GM18498 (cell line): ENCODE results near the gene TRAP1.

Experiments
- ATAC-seq: cut with Tn5 transposase; IDR thresholded peaks from one replicate; pipeline ENCODE4 v1.9.1; 2021; ENCODE audit warnings: mild to moderate bottlenecking, moderate library complexity; ENCODE audit not compliant: unreplicated experiment

TRAP1 gene

GRCh38 chr16:3737181-3737580, 19.9 kb upstream of the TRAP1 start:
- no peak for ATAC-seq

DNA sequence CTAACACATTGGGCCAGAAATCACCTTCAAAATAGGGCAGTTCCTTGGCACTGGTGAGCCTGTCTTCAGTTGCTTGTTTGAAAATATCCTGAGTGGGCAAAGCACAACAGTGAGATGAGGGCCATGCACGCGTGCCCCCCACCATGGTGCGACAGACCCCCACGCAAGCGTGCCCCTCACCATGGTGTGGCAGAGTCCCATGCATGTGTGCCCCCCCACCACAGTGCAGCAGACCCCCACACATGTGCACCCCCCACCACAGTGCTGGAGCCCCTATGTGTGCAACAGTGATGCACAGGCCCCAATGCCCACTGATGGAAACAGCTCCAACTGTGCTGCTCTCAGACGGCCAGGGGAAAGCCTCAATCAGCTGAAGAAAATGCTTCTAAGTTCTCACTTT, 18.8 kb upstream of the TRAP1 start:
- ATAC-seq, result no peak

DNA sequence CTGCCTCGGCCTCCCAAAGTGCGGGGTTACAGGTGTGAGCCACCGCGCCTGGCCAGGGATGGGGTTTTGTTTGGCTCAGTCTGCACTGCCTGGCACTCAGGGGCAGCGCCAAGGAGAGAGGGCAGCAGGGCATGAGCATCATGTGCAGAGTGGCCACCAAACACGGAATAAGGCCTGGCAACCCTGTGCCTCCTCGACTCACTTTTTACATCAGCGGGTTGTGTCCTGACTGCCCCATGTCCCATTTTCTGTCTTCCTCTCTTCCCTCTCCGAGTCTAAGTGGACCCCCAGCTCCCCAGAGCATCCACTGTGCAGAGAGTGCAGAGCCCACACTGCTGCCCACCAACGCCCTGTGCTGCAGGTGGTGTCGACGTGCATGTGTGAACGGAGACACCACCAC, 18.2 kb upstream of the TRAP1 start:
- ATAC-seq, result no peak

DNA sequence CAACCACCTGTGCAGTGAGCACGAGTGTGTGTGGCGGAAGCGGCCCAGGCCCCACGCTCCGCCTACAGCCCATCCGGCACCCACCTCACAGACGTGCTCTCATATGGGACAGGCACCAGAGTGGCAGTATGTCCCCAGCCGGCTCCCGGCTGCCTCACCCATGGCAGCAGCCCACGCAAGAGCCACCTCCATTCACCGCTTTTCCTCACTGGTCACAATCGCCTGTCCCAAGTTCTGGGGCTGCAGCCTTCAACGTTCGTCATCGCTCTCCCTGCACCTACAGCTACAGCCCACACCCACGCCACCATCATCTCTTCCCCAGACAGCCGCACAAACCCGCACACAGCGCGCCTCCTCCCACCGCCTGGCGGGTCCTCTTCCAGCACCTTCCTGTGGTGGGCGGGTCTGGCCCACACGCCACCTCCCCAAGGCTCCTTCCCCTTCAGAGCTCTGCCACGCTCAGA, 17.5 kb upstream of the TRAP1 start:
- no peak for ATAC-seq

- no peak for ATAC-seq
These were observed 16.9 kb upstream of the TRAP1 start for GRCh38 chr16:3734084-3734757.

DNA sequence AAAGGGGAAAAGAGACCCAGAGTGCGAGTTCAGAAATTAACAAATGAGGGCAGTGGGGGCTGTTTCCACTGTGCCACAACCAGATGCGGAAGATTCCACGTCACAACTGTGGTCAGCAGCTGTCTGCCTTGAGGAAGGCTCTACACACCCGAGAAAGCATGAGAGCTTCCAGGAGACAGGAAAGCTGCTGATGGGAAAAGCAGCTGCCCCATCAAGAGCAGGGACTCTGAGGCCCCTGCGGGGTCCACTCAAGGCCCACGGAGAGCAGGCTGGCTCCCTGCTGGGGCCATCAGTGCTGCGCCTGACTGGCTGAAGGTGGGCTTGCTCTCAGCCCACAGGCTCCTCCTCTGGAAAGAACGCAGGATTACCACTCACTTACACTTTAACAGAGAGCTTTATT, 14.8 kb upstream of the TRAP1 start:
- no peak for ATAC-seq

GRCh38 chr16:3731126-3731935, 14.0 kb upstream of the TRAP1 start:
- no peak for ATAC-seq

DNA sequence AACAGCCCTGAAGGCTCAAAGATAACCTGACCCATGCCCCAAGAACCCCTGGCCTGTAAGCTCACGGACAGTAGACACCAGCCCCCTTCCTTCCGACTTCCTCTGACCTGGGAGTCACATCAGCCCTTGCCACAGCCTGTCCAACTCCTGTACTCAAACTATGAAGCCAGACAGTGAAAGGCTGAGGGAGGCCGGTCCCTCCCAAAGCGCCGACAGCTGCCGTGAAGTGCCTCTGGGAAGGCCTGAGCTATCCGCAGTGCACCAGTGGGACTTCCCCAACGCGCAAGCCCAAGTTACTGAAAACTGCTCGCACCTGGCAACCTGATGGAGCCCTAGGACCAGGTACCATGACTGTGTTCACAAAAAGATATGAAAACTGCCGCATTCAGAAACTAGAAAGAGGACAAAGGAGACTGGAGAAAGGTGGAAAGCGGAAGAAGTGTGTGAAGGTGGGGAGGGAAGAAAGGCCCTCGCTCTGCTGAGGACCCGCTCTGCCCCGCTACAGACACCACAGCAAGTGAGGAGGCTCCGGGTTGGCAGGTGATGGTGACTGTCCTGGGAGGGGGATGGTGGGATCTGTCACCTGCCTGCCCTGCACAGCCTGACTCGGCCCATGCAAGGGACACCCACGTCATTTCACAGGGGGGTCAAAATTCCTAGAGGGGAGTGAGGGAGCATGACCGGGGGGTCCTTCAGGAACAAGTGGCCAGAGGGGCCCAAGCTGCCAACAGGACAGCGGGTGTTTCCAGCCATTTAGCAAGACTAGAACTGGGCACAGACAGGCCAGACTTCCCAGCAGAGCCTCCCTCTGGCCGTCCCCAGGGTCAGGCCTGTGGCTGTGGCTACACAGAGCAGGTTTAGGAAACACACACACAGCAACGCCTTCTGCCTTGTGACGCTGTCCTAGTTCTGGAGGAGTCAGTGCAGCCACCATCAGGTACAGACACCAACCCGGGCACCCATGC, 13.1 kb upstream of the TRAP1 start:
- ATAC-seq, result no peak

DNA sequence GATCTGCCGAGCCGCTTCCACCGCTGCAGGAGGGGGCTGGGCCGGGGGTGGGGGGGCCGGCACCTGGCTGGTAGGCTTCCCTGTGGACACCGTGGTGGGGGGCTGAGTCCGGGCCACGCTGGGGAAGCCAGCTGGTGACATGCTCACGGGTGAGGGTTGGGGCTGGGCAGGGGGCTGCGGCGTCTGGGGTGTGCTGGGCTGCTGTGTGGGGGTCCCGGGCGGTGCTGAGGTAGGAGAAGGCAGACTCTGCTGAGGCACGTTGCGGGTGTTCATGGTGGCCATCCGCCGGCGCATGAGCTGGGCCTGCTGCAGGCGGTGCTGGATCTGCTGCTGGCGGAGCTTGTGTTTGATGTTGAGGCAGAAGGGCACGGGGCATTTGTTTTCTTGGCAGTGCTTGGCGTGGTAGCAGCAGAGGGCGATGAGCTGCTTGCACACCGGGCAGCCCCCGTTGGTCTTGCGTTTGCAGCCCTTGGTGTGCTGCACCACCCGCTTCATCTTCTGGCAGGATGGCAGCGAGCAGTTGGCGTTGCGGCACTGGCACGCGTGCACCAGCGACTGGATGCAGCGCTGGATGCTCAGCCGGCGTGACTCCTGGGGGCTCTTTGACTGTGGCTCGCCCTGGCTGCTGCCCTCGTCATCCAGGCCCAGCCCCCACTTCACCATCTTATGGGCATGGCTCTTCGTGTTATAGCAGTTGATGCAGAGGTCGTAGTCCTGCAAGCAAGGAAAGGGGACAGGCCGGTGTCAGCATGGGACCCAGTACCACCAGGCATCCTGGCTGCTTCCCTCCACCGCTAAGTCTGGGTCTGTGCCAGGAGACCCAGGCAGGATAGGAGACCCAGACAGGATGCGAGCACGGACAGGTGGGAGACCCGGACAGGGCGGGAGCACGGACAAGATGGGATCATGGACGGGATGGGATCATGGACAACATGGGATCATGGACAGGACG, 12.1 kb upstream of the TRAP1 start:
- no peak for ATAC-seq

- no peak for ATAC-seq
These were observed 11.3 kb upstream of the TRAP1 start for GRCh38 chr16:3728424-3729160.

GRCh38 chr16:3727806-3728381, 10.6 kb upstream of the TRAP1 start:
- ATAC-seq, result no peak

DNA sequence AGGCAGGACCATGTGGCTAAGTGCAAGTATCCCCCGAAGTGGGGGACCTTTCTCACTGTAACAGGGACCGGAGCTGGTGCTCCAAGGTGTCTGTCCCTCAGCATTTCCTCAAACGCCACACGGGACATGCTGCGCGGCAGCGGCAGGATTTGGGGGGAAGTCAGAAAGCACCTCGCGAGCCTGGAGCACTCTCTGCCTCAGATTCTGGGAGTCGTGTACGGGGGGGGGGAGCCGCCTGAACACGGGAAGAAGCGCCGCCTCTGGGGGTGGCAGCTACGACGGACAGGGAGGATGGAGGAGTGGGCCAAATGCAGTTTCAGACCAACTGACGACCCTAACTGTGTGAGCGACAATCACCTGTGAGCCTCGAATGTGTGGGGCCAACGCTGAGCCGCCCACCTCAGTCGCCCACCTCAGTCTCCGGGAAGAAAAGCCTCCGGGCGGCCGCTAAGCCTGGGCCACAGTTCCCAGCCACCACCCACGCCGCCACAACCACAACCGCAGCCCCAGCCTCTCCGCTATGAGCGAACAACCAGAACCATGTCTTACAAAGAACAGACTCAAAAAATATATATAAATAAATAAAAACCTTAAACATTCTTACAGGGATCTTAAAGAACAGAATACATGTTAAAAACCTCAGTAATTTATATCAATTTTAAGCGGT, 8.8 kb upstream of the TRAP1 start:
- no peak for ATAC-seq

GRCh38 chr16:3725276-3725675, 8.0 kb upstream of the TRAP1 start:
- no peak for ATAC-seq

DNA sequence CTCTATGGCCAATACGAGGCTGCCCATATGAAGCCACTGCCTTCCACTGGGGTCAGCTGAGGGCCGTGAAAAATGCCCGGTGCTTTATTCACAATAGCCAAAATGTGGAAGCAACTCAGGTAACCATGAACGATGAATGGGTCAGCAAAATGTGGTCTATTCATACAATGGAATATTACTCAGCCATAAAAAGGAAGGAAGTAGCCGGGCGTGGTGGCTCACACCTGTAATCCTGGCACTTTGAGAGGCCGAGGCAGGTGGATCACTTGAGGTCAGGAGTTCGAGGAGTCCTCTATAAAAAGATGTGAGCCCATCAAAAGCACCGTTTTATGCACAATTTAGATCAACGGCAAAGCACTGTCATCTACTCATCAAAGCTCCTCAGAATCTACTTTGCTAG, 5.2 kb upstream of the TRAP1 start:
- no peak for ATAC-seq

DNA sequence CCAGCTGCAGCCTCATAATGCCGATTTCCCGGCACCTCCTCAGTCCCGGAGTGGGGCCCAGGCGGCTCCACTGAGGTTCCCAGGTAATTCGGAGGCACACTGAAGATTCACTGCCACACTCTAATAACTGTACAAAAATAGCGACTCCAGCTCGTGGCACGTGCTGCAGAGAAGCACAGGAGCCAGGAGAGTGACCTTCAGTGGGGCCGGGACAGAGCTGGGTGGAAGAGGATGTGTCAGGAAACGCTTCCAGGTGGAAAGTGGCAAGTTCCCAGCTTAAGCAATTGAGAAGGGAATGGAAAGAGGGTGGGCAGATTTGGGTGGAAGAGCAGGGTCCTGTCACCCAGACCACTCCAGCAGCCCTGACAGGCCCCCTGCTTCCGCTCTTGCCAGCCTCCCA, 3.1 kb upstream of the TRAP1 start:
- ATAC-seq, result no peak

DNA sequence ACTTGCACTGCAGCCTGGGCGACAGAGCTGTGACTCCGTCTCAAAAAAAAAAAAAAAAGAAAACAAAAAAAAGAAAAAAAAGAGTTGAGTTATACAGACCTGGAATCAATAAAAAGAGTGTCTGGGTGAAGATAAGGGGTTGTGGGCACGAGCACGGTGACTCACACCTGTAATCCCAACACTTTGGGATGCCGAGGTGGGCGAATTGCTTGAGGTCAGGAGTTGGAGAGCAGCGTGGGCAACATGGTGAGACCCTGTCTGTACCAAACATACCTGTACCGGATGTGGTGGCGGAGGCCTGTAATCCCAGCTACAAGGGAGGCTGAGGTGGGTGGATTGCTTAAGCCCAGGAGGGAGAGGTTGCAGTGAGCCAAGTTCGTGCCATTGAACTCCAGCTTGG, 1.3 kb upstream of the TRAP1 start:
- ATAC-seq, result no peak

- ATAC-seq, result no peak
These were observed 681 bp upstream of the TRAP1 start for GRCh38 chr16:3718019-3718391.

DNA sequence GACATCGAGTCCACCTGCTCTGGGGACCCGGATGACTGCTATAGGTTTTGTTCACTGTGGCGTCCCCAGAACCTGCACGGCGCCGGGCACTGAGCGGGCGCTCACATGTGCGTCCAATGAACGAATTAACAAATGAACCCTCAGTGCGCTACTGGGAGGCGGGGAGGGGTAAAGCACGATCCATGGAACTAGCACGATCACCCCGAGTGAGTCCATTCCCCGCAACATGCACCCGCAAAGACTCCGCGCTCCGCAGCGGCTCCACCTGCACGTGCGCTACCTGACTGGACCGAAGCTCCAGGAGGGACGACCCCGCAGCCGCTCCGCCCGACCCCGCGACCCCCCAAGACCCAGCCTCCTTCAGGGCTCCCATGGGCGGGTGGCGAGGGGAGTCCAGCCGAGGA, 491 bp downstream of the TRAP1 start:
- ATAC-seq, result peak; percentile 26

DNA sequence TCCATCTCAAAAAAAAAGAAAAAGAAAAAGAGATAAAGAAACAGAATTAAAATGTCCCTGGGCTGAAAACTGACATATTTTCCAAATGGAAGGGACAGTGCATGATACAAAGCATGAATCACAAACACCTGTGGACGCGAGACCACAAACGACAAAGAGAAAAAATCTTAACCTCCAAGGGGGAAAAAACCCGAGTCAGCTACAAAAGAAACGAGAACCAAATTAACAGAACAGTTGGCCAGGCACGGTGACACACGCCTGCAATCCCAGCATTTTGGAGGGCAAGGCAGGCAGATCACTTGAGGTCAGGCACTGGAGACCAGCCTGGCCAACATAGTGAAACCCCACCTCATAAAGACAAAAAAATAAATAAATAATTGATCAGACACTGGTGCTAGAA, 1.9 kb downstream of the TRAP1 start:
- no peak for ATAC-seq
